PC-3 (cell line): ENCODE results near the gene PFN2. TPM values are rescaled to one million over a fixed set of nuclear protein-coding genes. Genes with fewer than 3 reads are reported as not detected.

Source experiments
- ATAC-seq: fragments of 200-7000 bp; cut with Tn5 transposase; 2 replicates; pipeline ENCODE4 v1.9.1; 2020; ENCODE audit warnings: mild to moderate bottlenecking, moderate library complexity
- BruUV-seq: library from RNA; stranded (reverse); fragments of 400-500 nt; replicated peaks from 2 replicates; lab custom pipeline; 2021; lab: Mats Ljungman, UMichigan
- CTCF ChIA-PET: fragments of 300-600 bp; sonication (Branson Sonifier 250); formaldehyde crosslinking; loops from one replicate; lab custom pipeline; 2022; ENCODE audit warnings: antibody characterized with exemption; lab: Charles Lee
- POLR2A ChIA-PET: fragments of 300-600 bp; sonication (Branson Sonifier 250); formaldehyde crosslinking; loops from one replicate; lab custom pipeline; 2022; ENCODE audit warnings: antibody characterized with exemption; ENCODE audit not compliant: unreplicated experiment; lab: Charles Lee
- DNase-seq: peaks from one replicate; pipeline ENCODE4 v3.0.0-alpha.2; 2015
- H2AFZ ChIP-seq: fragments of 300-600 bp; sonication (generic); 2 replicates; pipeline ENCODE4 v1.6.0; 2016; ENCODE audit warnings: antibody characterized with exemption, low read length
- H3F3A ChIP-seq: fragments of 300-600 bp; sonication (generic); one replicate; pipeline ENCODE4 v1.6.0; 2017; ENCODE audit warnings: antibody characterized with exemption, low read length, control low read depth, mild to moderate bottlenecking; ENCODE audit not compliant: unreplicated experiment
- H3K27ac ChIP-seq: fragments of 300-600 bp; sonication (generic); 2 replicates; pipeline ENCODE4 v1.5.1; 2016; ENCODE audit warnings: mild to moderate bottlenecking, low read length
- H3K27me3 ChIP-seq: fragments of 300-600 bp; sonication (generic); 2 replicates; pipeline ENCODE4 v1.6.1; 2016; ENCODE audit warnings: low read length, mixed read lengths
- H3K36me3 ChIP-seq: fragments of 300-600 bp; sonication (generic); 2 replicates; pipeline ENCODE4 v1.6.1; 2016; ENCODE audit warnings: low read depth, mixed run types, low read length, mixed read lengths
- H3K4me1 ChIP-seq: fragments of 300-600 bp; sonication (generic); 2 replicates; pipeline ENCODE4 v1.5.1; 2016; ENCODE audit warnings: low read length; ENCODE audit not compliant: insufficient read depth
- H3K4me2 ChIP-seq: fragments of 300-600 bp; sonication (generic); 2 replicates; pipeline ENCODE4 v1.6.0; 2016; ENCODE audit warnings: low read length
- H3K4me3 ChIP-seq: fragments of 300-600 bp; sonication (generic); 2 replicates; pipeline ENCODE4 v1.5.1; 2016; ENCODE audit warnings: mild to moderate bottlenecking, low read length, mixed read lengths
- H3K79me2 ChIP-seq: fragments of 300-600 bp; sonication (generic); 2 replicates; pipeline ENCODE4 v1.6.1; 2017; ENCODE audit warnings: low read length, mixed read lengths
- H3K9ac ChIP-seq: fragments of 300-600 bp; sonication (generic); 2 replicates; pipeline ENCODE4 v1.6.0; 2016; ENCODE audit warnings: mild to moderate bottlenecking, low read length
- H3K9me2 ChIP-seq: fragments of 300-600 bp; sonication (generic); replicated peaks from 2 replicates; pipeline ENCODE4 v1.6.1; 2016; ENCODE audit warnings: mixed run types, low read length, mixed read lengths
- H3K9me3 ChIP-seq: fragments of 300-600 bp; sonication (generic); 2 replicates; pipeline ENCODE4 v1.6.1; 2016; ENCODE audit warnings: low read length, mixed read lengths
- H4K20me1 ChIP-seq: fragments of 300-600 bp; sonication (generic); 2 replicates; pipeline ENCODE4 v1.6.1; 2016; ENCODE audit warnings: low read length, mixed read lengths
- EZH2 ChIP-seq: fragments of 300-600 bp; sonication (generic); IDR thresholded peaks from one replicate; pipeline ENCODE4 v1.6.1; 2017; ENCODE audit warnings: antibody characterized with exemption, mild to moderate bottlenecking, low read length; ENCODE audit not compliant: unreplicated experiment
- EZH2phosphoT487 ChIP-seq: fragments of 300-600 bp; sonication (generic); IDR thresholded peaks from 2 replicates; pipeline ENCODE4 v1.6.1; 2018; ENCODE audit warnings: mild to moderate bottlenecking, antibody characterized with exemption, low read length, borderline replicate concordance
- intact Hi-C: fragments of 100-400 bp; cut with micrococcal nuclease; formaldehyde crosslinking; loops from 2 replicates; pipeline ENCODE4 v1.9.0; 2023
- total RNA-seq: library from RNA; depleted of rRNA; stranded (reverse); fragments of >200 nt; gene quantifications from 2 replicates; pipeline ENCODE4 v1.2.3, GENCODE V29; 2014
- TF ChIP-seq, protein P1 (sequence below): fragments of 300-600 bp; sonication (generic); conservative IDR thresholded peaks from 2 replicates; pipeline ENCODE4 v1.5.1; 2017; ENCODE audit warnings: antibody characterized with exemption, low read depth, mild to moderate bottlenecking, low read length

PFN2 gene
- total RNA-seq, 1 experiment from 2014 or later: 213 TPM

GRCh38 chr3:149969110-149969939 is 1.4 kb downstream of the PFN2 start:
- Histone ChIP-seq H3K79me2 (peaks cover 90% of the 10 kb centered on the region), H3K27me3 (no peaks in the 10 kb centered on the region), H3K4me1 (peaks cover 39% of the 10 kb centered on the region), H3F3A (no peaks in the 10 kb centered on the region), H3K36me3 (peaks cover 35% of the 10 kb centered on the region), H3K9me2 (no peaks in the 10 kb centered on the region), H4K20me1 (peaks cover 35% of the 10 kb centered on the region), H2AFZ (peak overlapping the region; percentile 69), H3K9ac (peak overlapping the region; percentile 94), H3K27ac (peak overlapping the region; percentile 86), H3K4me2 (peak overlapping the region; percentile 91), H3K9me3 (no peaks in the 10 kb centered on the region), H3K4me3 (peak overlapping the region; percentile 79)
- intact Hi-C loops: loop anchor here (5.0 to 10.0 kb wide), 2 partner anchors 438 to 525 kb away; partner anchors contain the start of gene TSC22D2
- ChIA-PET POLR2A (interaction anchor here (0.7 kb wide), 1 partner anchor 110 kb away, joined by 3 read pairs; no protein-coding TSS in a partner anchor), CTCF (interaction anchor here (0.6 to 3.3 kb wide), 5 partner anchors 125 to 251 kb away, joined by 3 to 57 read pairs (median 7); no protein-coding TSS in a partner anchor)
- DNase-seq (peak; percentile 81), ATAC-seq (peak; percentile 19; the same call in 1 of the 2 replicates)
- TSS peak; percentile 28 for BruUV-seq
- TF ChIP-seq EZH2phosphoT487: no peak
- no peak for TF ChIP-seq EZH2
- TF ChIP-seq, protein P1, sequence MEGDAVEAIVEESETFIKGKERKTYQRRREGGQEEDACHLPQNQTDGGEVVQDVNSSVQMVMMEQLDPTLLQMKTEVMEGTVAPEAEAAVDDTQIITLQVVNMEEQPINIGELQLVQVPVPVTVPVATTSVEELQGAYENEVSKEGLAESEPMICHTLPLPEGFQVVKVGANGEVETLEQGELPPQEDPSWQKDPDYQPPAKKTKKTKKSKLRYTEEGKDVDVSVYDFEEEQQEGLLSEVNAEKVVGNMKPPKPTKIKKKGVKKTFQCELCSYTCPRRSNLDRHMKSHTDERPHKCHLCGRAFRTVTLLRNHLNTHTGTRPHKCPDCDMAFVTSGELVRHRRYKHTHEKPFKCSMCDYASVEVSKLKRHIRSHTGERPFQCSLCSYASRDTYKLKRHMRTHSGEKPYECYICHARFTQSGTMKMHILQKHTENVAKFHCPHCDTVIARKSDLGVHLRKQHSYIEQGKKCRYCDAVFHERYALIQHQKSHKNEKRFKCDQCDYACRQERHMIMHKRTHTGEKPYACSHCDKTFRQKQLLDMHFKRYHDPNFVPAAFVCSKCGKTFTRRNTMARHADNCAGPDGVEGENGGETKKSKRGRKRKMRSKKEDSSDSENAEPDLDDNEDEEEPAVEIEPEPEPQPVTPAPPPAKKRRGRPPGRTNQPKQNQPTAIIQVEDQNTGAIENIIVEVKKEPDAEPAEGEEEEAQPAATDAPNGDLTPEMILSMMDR: peak; percentile 38

DNA sequence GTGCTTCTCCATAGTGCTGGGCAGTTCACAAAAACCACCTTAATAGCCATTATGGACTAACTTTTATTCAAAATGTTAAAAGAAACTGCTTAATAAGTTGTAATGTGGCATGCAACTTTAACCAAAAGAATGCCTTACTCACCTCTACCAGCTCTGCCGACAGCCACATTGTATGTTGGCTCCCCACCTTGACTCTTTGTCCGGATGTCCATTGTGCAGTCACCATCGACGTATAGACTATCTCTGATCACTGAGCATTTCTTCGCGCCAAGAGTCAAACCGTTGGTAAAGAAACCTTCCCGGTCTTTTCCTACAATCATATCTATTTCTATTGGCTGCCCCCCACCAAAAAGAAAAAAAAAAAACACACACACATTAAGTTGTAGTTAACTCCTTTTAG is 2.5 kb downstream of the PFN2 start:
- peak; percentile 6; the same call in 1 of the 2 replicates for ATAC-seq
- peak overlapping the region; percentile 91 for H3K4me2 ChIP-seq
- H3K27me3 ChIP-seq: no peaks in the 10 kb centered on the region
- intact Hi-C loops: loop anchor here (5.0 to 10.0 kb wide), 2 partner anchors 439 to 527 kb away; partner anchors contain the start of gene TSC22D2
- H3F3A ChIP-seq: no peaks in the 10 kb centered on the region
- peaks cover 45% of the 10 kb centered on the region for H3K36me3 ChIP-seq
- H3K9ac ChIP-seq: peak overlapping the region; percentile 94
- CTCF ChIA-PET: interaction anchor here (0.7 to 3.2 kb wide), 2 partner anchors 52 to 216 kb away, joined by 3 to 57 read pairs; no protein-coding TSS in a partner anchor
- peak overlapping the region; percentile 79 for H3K4me3 ChIP-seq
- H3K27ac ChIP-seq: peak overlapping the region; percentile 86
- no peaks in the 10 kb centered on the region for H3K9me3 ChIP-seq
- TF ChIP-seq EZH2: no peak
- TF ChIP-seq, protein P1: no peak
- TF ChIP-seq EZH2phosphoT487: no peak
- no peaks in the 10 kb centered on the region for H3K9me2 ChIP-seq
- peak; percentile 70 for DNase-seq
- peaks cover 39% of the 10 kb centered on the region for H3K4me1 ChIP-seq
- H2AFZ ChIP-seq: no peak overlapping the region
- H4K20me1 ChIP-seq: peaks cover 43% of the 10 kb centered on the region
- BruUV-seq: no TSS peak
- H3K79me2 ChIP-seq: peaks cover 97% of the 10 kb centered on the region
- POLR2A ChIA-PET: no interaction called here
